ENCODE results near the gene ACAP3. TPM values are rescaled to one million over a fixed set of nuclear protein-coding genes. Genes with fewer than 3 reads are reported as not detected.

Gene ACAP3
- total and polyA plus RNA-seq, 2 experiments from 2014 or later = 8.1 to 31.9 TPM

DNA sequence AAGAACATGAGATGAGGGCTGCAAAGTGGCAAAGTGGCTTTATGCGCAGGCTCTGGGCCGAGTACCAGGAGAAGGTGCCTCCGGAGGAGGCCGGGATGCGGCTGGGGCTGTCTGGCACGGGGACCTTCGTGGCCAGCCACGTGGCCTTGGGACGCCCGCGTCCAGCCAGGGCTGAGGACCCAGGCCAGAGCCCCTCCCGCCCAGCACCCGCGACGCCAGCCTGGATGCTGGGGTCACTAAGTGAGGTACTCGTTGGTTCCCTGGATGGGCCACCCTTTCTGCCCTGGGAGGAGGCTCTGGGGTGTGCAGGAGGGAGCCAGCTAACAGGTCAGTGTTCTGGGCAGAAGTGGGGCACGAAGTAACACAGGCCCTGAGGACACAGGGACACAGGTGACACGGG, 14.9 kb downstream of the ACAP3 start (continued):
- TF ChIP-seq, protein P1, sequence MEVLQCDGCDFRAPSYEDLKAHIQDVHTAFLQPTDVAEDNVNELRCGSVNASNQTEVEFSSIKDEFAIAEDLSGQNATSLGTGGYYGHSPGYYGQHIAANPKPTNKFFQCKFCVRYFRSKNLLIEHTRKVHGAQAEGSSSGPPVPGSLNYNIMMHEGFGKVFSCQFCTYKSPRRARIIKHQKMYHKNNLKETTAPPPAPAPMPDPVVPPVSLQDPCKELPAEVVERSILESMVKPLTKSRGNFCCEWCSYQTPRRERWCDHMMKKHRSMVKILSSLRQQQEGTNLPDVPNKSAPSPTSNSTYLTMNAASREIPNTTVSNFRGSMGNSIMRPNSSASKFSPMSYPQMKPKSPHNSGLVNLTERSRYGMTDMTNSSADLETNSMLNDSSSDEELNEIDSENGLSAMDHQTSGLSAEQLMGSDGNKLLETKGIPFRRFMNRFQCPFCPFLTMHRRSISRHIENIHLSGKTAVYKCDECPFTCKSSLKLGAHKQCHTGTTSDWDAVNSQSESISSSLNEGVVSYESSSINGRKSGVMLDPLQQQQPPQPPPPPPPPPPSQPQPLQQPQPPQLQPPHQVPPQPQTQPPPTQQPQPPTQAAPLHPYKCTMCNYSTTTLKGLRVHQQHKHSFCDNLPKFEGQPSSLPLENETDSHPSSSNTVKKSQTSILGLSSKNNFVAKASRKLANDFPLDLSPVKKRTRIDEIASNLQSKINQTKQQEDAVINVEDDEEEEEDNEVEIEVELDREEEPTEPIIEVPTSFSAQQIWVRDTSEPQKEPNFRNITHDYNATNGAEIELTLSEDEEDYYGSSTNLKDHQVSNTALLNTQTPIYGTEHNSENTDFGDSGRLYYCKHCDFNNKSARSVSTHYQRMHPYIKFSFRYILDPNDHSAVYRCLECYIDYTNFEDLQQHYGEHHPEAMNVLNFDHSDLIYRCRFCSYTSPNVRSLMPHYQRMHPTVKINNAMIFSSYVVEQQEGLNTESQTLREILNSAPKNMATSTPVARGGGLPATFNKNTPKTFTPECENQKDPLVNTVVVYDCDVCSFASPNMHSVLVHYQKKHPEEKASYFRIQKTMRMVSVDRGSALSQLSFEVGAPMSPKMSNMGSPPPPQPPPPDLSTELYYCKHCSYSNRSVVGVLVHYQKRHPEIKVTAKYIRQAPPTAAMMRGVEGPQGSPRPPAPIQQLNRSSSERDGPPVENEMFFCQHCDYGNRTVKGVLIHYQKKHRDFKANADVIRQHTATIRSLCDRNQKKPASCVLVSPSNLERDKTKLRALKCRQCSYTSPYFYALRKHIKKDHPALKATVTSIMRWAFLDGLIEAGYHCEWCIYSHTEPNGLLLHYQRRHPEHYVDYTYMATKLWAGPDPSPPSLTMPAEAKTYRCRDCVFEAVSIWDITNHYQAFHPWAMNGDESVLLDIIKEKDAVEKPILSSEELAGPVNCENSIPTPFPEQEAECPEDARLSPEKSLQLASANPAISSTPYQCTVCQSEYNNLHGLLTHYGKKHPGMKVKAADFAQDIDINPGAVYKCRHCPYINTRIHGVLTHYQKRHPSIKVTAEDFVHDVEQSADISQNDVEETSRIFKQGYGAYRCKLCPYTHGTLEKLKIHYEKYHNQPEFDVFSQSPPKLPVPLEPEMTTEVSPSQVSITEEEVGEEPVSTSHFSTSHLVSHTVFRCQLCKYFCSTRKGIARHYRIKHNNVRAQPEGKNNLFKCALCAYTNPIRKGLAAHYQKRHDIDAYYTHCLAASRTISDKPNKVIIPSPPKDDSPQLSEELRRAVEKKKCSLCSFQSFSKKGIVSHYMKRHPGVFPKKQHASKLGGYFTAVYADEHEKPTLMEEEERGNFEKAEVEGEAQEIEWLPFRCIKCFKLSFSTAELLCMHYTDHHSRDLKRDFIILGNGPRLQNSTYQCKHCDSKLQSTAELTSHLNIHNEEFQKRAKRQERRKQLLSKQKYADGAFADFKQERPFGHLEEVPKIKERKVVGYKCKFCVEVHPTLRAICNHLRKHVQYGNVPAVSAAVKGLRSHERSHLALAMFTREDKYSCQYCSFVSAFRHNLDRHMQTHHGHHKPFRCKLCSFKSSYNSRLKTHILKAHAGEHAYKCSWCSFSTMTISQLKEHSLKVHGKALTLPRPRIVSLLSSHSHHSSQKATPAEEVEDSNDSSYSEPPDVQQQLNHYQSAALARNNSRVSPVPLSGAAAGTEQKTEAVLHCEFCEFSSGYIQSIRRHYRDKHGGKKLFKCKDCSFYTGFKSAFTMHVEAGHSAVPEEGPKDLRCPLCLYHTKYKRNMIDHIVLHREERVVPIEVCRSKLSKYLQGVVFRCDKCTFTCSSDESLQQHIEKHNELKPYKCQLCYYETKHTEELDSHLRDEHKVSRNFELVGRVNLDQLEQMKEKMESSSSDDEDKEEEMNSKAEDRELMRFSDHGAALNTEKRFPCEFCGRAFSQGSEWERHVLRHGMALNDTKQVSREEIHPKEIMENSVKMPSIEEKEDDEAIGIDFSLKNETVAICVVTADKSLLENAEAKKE (CRISPR knock-in tag; IDR thresholded peaks at IDR 0.05) = no peak
- TF ChIP-seq, protein P2, sequence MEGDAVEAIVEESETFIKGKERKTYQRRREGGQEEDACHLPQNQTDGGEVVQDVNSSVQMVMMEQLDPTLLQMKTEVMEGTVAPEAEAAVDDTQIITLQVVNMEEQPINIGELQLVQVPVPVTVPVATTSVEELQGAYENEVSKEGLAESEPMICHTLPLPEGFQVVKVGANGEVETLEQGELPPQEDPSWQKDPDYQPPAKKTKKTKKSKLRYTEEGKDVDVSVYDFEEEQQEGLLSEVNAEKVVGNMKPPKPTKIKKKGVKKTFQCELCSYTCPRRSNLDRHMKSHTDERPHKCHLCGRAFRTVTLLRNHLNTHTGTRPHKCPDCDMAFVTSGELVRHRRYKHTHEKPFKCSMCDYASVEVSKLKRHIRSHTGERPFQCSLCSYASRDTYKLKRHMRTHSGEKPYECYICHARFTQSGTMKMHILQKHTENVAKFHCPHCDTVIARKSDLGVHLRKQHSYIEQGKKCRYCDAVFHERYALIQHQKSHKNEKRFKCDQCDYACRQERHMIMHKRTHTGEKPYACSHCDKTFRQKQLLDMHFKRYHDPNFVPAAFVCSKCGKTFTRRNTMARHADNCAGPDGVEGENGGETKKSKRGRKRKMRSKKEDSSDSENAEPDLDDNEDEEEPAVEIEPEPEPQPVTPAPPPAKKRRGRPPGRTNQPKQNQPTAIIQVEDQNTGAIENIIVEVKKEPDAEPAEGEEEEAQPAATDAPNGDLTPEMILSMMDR (conservative IDR thresholded peaks at IDR 0.05; ENCODE audit: low read depth in 2 of 2) = no peak

DNA sequence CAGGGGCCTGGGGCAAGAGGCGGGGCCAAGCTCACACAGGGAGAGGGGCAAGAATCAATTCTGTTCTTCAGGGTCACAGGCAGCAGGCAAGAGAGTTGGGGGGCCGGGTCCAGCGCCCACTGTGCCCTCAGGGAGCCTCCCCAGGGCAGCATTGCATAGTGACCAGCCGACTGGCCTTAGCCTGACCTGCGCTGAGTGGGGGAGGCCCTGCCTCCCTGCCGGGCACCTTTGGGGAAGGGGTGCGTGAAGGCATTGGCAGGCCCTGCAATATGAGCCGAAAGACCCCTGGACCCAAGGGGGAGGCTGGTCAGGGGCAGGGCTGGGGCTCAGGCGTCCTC, 15.3 kb downstream of the ACAP3 start:
- no peak overlapping the region for H3K27ac Mint-ChIP-seq
- Histone ChIP-seq H3K79me2 (replicated peaks; ENCODE audit: insufficient read depth) (no peaks in the 10 kb centered on the region), H3K9me2 (ENCODE audit: insufficient read depth) (no peaks in the 10 kb centered on the region), H3K4me3 (no peak overlapping the region), H3K27me3 (ENCODE audit: insufficient read depth) (no peaks in the 10 kb centered on the region), H2AFZ (no peak overlapping the region), H3K36me3 (ENCODE audit: insufficient read depth) (no peaks in the 10 kb centered on the region), H3K4me2 (no peak overlapping the region), H3K4me1 (ENCODE audit: insufficient read depth) (no peaks in the 10 kb centered on the region), H4K20me1 (replicated peaks; ENCODE audit: insufficient read depth) (no peaks in the 10 kb centered on the region), H3F3A (replicated peaks; ENCODE audit: low read depth) (0 out of 2 replicates have a peak, but pooled peaks cover 9% of the 10 kb centered on the region), H3K27ac (ENCODE audit: low read depth) (no peak overlapping the region)
- H3K4me3 Mint-ChIP-seq = no peak overlapping the region
- H3K4me1 Mint-ChIP-seq = peaks cover 4% of the 10 kb centered on the region; the same call in 1 of the 3 replicates
- H3K36me3 Mint-ChIP-seq (ENCODE audit: low read depth) = no peaks in the 10 kb centered on the region
- no peak for ATAC-seq
- H3K27me3 Mint-ChIP-seq (ENCODE audit: insufficient read depth, low read depth, poor library complexity) = peaks cover 11% of the 10 kb centered on the region
- TF ChIP-seq, protein P1 (CRISPR knock-in tag; IDR thresholded peaks at IDR 0.05) = no peak
- TF ChIP-seq POLR2AphosphoS5 (IDR thresholded peaks at IDR 0.05; ENCODE audit: low read depth) (no peak), ZNF331 (CRISPR knock-in tag; IDR thresholded peaks at IDR 0.05; ENCODE audit: low read depth) (no peak)
- TF ChIP-seq, protein P3, sequence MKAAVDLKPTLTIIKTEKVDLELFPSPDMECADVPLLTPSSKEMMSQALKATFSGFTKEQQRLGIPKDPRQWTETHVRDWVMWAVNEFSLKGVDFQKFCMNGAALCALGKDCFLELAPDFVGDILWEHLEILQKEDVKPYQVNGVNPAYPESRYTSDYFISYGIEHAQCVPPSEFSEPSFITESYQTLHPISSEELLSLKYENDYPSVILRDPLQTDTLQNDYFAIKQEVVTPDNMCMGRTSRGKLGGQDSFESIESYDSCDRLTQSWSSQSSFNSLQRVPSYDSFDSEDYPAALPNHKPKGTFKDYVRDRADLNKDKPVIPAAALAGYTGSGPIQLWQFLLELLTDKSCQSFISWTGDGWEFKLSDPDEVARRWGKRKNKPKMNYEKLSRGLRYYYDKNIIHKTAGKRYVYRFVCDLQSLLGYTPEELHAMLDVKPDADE (IDR thresholded peaks at IDR 0.05) = no peak
- no peak for DNase-seq (ENCODE audit: low spot score)
- peaks cover 3% of the 10 kb centered on the region; the same call in 2 of the 3 replicates for H3K9me3 Mint-ChIP-seq

Data from GM23338 (cell line).